Activated T-cell treated with anti-CD3 and anti-CD28 coated beads, Interleukin-2, amount 50 U/mL, for 24 hours (primary cell): Measurements from ENCODE around the gene ADGRA1.

ENCODE experiments used
- DNase-seq: peaks from one replicate; pipeline ENCODE4 v3.0.0-alpha.2; 2020
- H3K27ac Mint-ChIP-seq: 2 replicates; pipeline ENCODE4 v1.8.0; 2020; ENCODE audit warnings: mild to moderate bottlenecking, mixed read lengths
- H3K27me3 Mint-ChIP-seq: 2 replicates; pipeline ENCODE4 v1.8.0; 2020; ENCODE audit warnings: mixed read lengths
- H3K36me3 Mint-ChIP-seq: 2 replicates; pipeline ENCODE4 v1.8.0; 2020; ENCODE audit warnings: low read depth, mixed read lengths
- H3K4me1 Mint-ChIP-seq: 2 replicates; pipeline ENCODE4 v1.8.0; 2020; ENCODE audit warnings: low read depth, mixed read lengths
- H3K4me3 Mint-ChIP-seq: 2 replicates; pipeline ENCODE4 v1.8.0; 2020; ENCODE audit warnings: mild to moderate bottlenecking, moderate library complexity, mixed read lengths
- H3K9me3 Mint-ChIP-seq: 2 replicates; pipeline ENCODE4 v1.8.0; 2020; ENCODE audit warnings: mixed read lengths

The ADGRA1 gene, protein sequence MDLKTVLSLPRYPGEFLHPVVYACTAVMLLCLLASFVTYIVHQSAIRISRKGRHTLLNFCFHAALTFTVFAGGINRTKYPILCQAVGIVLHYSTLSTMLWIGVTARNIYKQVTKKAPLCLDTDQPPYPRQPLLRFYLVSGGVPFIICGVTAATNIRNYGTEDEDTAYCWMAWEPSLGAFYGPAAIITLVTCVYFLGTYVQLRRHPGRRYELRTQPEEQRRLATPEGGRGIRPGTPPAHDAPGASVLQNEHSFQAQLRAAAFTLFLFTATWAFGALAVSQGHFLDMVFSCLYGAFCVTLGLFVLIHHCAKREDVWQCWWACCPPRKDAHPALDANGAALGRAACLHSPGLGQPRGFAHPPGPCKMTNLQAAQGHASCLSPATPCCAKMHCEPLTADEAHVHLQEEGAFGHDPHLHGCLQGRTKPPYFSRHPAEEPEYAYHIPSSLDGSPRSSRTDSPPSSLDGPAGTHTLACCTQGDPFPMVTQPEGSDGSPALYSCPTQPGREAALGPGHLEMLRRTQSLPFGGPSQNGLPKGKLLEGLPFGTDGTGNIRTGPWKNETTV

DNA sequence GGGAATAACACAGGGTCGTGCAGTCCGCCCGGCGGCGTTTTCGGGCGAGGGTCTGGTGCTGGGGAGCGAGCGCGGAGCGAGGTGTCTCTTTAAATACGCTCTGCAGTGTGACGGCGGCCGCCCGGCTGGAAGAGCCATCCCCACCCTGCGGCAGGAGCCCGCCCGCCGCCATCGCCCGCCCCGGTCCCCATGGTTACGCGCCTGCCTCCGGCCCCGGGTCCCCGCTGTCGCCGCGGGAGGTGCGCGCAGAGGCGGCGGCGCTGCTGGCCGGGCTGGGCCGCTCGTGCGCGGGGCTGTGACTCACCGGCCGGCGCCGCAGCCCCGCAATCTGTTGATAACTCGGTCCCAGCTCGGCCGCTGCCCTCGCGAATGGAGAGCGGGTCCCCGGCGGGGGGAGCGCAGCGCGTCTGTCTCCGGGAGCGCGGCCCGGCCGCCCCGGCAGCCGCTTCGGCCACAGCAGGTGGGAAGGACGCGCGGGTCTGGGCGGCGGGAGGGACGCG is at the start of gene ADGRA1:
Gene ADGRA1 (plus strand): TSS at position 246 of the 500 bp plus-strand sequence. CDS start 986 bp downstream, outside the sequence.
- Mint-ChIP-seq H3K36me3 (no peaks in the 10 kb centered on the region), H3K4me3 (no peak within 1 kb of the TSS), H3K4me1 (peaks cover 3% of the 10 kb centered on the region), H3K27ac (no peak within 1 kb of the TSS), H3K27me3 (peaks cover 52% of the 10 kb centered on the region), H3K9me3 (no peaks in the 10 kb centered on the region)
- no peak for DNase-seq

DNA sequence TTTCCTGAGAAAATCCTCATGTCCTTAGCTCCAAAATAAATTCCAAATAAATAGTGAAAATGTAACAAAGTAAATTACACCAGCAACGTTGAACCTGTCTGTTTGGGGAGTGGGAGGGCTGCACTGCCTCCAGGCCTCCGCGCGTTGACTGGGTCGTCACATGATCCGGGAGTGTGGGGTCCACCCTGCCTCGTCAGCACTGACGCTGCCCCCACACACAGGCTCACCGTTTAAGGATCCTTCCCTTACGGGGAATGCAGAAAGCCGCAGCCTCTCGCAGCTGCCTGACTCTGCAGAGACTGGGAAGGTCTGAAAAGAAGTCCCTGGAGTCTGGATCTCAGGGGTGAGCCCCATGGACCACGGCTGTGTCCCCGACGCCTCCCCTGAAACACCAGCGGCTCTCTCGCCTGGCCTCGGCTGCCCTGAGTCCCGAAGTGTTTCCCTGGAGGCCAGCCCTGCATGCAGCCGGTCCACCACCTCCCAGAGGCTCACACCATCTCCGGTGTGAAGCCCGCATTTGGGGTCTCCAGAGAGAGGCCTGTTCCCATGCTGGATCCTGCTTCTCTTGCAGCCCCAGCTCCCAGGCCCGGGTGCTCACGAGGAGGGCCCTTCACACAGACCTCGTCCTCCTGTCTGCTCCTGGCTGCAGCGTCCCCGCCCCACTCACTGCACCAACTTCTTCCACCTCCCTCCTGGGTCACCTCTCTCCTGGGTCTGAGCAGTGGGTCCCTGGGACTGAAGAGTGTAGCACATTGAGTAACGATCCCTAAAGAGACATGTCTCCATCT is 49.5 kb upstream of the ADGRA1 start:
- no peak overlapping the region for H3K27ac Mint-ChIP-seq
- H3K27me3 Mint-ChIP-seq: peaks cover 7% of the 10 kb centered on the region
- no peak for DNase-seq
- no peaks in the 10 kb centered on the region for H3K36me3 Mint-ChIP-seq
- no peak overlapping the region for H3K4me3 Mint-ChIP-seq
- H3K4me1 Mint-ChIP-seq: no peaks in the 10 kb centered on the region
- no peaks in the 10 kb centered on the region for H3K9me3 Mint-ChIP-seq

DNA sequence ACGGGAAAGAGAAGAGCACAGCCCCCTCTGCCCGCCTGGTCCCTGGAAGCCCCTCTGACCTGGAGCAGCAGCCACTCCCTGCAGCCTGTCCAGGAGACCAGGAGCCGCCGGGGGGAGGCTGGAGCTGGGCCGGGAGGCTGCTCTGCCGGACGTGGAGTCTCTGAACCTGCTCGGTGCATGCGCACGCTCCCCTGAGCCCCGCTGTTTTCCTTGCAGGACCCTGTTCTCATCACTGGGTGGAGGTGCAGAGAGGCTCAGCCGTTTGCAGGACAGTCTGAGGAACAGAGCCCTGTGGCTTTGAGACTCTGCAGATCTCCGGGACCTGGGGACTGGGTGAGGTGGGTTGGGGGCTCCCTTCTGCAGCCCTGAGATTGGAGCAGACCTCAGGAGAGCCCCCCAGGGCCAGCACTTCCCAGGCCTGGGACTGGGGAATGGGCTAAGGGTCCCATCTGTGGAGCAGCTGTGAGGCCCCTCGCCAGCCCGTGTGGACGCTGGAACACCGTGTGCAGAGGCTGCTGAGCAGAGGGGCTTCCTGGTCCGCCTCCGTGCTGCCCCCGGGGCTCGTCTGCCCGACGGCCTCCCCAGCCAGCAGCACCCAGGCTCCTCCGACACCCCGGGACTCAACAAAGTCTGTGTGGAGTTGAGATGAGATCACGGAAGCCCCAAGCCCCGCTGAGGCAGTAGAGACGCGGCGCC is 48.5 kb upstream of the ADGRA1 start:
- H3K9me3 Mint-ChIP-seq: no peaks in the 10 kb centered on the region
- no peak overlapping the region for H3K27ac Mint-ChIP-seq
- peaks cover 5% of the 10 kb centered on the region for H3K27me3 Mint-ChIP-seq
- H3K36me3 Mint-ChIP-seq: no peaks in the 10 kb centered on the region
- no peak for DNase-seq
- H3K4me1 Mint-ChIP-seq: no peaks in the 10 kb centered on the region
- H3K4me3 Mint-ChIP-seq: no peak overlapping the region

DNA sequence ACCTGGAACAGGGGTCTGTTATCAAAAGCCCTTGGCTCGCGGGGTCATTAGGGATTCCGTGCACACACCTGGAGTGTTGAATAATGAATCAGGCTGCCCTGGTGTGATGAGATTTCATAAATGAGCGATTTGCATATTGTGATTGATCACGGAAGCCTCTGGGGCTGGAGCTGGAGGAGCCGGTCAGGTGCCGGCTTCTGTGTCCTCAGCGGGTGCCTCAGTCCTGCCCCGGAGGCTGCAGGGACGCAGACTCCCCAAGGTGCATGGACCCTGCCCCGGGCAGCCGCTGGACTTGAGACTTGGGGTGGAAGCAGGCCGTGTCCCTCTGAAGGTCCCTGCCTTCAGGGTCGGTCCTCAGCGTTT is 47.9 kb upstream of the ADGRA1 start:
- H3K27me3 Mint-ChIP-seq: peaks cover 5% of the 10 kb centered on the region
- H3K27ac Mint-ChIP-seq: no peak overlapping the region
- no peak overlapping the region for H3K4me3 Mint-ChIP-seq
- no peaks in the 10 kb centered on the region for H3K36me3 Mint-ChIP-seq
- no peaks in the 10 kb centered on the region for H3K9me3 Mint-ChIP-seq
- DNase-seq: no peak
- no peaks in the 10 kb centered on the region for H3K4me1 Mint-ChIP-seq

DNA sequence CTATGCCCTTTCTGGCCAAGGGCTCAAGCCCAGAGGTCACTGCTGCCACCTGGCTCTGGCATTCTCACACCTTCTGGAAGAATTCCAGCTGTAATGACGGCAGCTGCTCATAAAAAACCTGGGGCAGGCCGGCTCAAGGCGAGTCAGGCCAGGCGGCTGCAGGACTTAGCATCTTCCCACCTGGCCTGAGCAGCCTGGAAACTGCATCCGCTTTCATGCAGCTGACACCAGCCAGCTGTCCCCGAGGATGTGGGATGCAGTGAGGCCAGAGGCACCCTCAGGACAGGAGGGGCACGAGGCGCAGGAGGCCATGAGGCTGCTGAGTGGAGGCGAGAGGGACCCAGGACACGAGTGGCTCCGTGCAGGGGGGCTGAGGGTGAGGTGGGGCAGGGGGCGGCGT is 47.5 kb upstream of the ADGRA1 start:
- H3K36me3 Mint-ChIP-seq: no peaks in the 10 kb centered on the region
- no peaks in the 10 kb centered on the region for H3K9me3 Mint-ChIP-seq
- H3K27ac Mint-ChIP-seq: no peak overlapping the region
- no peak overlapping the region for H3K4me3 Mint-ChIP-seq
- DNase-seq: no peak
- H3K4me1 Mint-ChIP-seq: no peaks in the 10 kb centered on the region
- H3K27me3 Mint-ChIP-seq: peaks cover 5% of the 10 kb centered on the region

DNA sequence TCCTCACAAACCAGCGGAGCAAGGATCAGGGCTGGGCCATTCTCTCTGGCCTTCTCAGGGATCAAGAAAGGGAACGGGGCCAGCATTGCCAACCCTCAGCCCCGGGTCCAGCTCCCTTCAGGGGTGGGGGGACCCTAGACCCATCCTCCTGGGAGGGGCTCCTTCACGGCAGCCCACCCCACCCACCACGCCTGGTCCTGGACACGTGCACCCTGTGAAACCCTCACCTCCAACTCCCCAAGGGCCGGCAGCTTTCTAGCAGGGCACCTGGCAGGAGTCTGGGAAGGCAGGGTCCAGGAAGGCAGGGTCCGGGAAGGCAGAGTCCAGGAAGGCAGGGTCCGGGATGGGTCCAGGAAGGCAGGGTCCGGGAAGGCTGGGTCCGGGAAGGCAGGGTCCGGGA is 46.6 kb upstream of the ADGRA1 start:
- H3K36me3 Mint-ChIP-seq: no peaks in the 10 kb centered on the region
- H3K4me1 Mint-ChIP-seq: no peaks in the 10 kb centered on the region
- no peak overlapping the region for H3K27ac Mint-ChIP-seq
- peaks cover 5% of the 10 kb centered on the region for H3K27me3 Mint-ChIP-seq
- no peaks in the 10 kb centered on the region for H3K9me3 Mint-ChIP-seq
- no peak for DNase-seq
- no peak overlapping the region for H3K4me3 Mint-ChIP-seq

DNA sequence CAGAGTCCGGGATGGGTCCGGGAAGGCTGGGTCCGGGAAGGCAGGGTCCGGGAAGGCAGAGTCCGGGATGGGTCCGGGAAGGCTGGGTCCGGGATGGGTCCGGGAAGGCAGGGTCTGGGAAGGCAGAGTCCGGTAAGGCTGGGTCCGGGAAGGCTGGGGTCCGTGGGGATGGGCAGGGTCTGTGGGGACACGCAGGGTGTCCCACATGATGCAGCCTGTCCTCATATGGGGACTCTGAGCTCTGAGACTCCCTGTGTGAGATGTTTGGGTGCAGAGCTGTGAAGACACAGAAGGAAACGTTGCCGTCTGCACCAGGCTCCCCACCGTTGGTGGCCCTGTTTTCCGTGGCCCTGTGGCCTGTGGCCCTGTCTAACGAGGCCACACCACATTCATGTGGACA is 45.7 kb upstream of the ADGRA1 start:
- Mint-ChIP-seq H3K27me3 (peaks cover 5% of the 10 kb centered on the region), H3K4me3 (no peak overlapping the region), H3K9me3 (no peaks in the 10 kb centered on the region), H3K27ac (no peak overlapping the region), H3K4me1 (no peaks in the 10 kb centered on the region), H3K36me3 (no peaks in the 10 kb centered on the region)
- DNase-seq: no peak

DNA sequence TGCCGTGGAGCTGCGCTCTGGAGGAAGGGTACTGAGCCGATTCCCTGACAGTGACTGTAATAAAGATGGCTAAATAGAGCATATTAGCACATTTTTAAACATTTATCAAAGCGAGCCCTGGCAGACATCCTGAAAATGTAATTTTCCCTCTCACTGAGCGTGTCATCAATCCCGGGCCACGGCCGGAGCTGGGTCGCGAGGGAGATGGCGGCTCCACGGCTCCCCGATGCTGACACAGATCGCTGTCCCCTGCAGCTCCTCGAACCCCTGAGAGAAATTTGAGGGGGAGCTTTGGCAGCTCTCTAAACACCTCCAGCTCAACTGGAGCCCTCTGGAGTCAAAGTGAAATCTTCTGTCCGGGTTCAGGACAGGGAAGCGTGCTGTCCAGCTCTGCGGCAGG is 44.9 kb upstream of the ADGRA1 start:
- H3K4me1 Mint-ChIP-seq: no peaks in the 10 kb centered on the region
- H3K4me3 Mint-ChIP-seq: no peak overlapping the region
- H3K27me3 Mint-ChIP-seq: peaks cover 5% of the 10 kb centered on the region
- H3K9me3 Mint-ChIP-seq: no peaks in the 10 kb centered on the region
- no peaks in the 10 kb centered on the region for H3K36me3 Mint-ChIP-seq
- H3K27ac Mint-ChIP-seq: no peak overlapping the region
- DNase-seq: no peak

DNA sequence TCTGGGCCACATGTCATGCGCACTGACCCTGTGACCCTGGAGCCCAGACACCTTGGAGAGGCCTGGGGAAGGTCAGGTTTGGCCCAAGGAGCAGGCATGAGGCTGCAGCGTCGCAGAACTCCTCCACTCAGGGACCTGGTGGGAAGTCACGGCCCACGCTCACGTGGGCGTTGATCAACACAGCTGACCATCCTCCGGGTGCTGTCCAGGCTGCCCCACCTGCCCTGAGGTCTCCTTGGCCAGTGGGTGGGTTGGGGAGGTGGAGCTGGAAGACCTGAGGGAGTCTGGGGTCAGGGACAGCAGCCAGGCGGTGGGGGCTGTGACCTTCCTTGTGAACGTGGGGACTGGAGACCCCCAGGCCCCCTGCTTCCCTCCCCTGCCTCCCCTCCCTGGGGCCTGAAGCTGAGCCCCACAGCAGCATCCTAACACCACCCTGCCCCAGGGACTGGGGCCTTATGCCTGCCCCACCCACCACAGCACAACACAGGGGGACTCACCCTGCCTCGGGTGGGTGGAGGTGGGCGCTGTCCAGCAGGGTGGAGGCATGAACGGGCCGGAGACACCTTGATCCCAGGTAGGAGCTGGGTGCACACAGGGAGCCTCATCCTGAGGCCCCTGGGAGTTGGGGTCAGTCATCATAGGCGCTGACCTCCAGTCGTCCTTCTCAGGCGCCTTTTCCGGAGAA is 44.0 kb upstream of the ADGRA1 start:
- no peaks in the 10 kb centered on the region for H3K4me1 Mint-ChIP-seq
- no peak overlapping the region for H3K4me3 Mint-ChIP-seq

DNA sequence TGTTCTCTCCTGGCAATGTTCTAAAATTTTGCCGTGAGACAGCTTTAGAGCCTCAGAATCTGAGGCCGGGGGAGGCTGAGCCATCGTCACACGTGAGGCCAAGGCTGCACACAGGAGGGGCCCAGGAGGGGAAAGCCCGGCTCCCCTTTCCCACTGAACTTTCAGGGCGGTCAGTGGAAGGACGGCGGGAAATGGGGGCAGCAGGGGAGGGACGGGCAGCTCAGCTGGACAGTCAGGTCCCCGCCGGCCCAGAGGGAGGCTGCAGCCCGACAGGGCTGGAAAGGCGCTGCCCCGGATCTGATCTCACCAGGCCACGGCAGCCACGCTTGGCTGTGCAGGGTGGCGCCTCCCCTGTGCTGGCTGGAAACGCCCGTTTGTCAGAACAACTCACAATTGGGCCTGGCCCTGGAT is 43.3 kb upstream of the ADGRA1 start:
- no peaks in the 10 kb centered on the region for H3K4me1 Mint-ChIP-seq
- no peak overlapping the region for H3K27ac Mint-ChIP-seq
- no peaks in the 10 kb centered on the region for H3K36me3 Mint-ChIP-seq
- no peaks in the 10 kb centered on the region for H3K9me3 Mint-ChIP-seq
- H3K27me3 Mint-ChIP-seq: peaks cover 9% of the 10 kb centered on the region
- no peak for DNase-seq
- H3K4me3 Mint-ChIP-seq: no peak overlapping the region

More for the DNA sequence above, 44.0 kb upstream of the ADGRA1 start:
- no peak overlapping the region for H3K27ac Mint-ChIP-seq
- H3K27me3 Mint-ChIP-seq: peaks cover 8% of the 10 kb centered on the region
- no peaks in the 10 kb centered on the region for H3K36me3 Mint-ChIP-seq
- no peaks in the 10 kb centered on the region for H3K9me3 Mint-ChIP-seq
- DNase-seq: no peak

DNA sequence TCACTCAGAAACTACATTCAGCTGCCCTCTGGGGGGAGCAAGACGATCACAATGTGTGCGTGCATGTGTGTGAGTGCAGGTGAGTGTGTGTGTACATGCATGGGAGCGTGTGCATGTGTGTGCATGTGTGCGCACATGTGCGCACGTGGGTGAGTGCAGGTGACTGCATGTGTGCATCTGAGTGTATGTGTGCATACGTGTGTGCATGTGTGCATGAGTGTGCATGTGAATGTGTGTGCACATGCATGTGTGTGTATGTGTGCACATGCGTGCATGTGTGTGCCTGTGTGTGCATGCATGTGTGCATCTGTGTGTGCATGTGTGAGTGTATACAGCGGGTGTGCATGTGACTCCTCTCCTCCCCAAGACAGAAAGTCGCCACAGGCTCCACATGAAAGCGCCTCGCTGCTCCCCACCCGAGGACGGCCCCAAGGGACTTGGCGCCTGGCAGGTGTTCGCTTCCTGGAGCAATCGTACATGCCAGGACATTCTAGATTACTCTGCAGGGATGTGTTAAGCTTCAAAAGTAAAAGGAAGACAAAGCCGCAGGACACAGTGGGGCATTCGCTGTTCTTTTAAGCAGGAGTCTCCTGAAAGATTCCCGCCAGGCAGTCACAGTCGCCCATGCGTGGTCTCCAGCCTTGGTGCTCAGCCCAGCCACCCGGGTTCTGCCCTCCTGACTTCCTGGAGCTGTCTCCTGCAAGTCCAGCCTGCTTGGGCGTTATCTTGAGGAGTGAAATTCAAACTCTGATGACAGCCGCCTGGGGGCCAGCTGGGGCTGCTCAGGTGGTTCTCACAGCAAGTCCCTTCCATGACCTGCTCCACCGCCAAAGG is 42.0 kb upstream of the ADGRA1 start:
- DNase-seq: no peak
- Mint-ChIP-seq H3K27me3 (peaks cover 7% of the 10 kb centered on the region), H3K9me3 (no peaks in the 10 kb centered on the region), H3K27ac (no peak overlapping the region), H3K36me3 (no peaks in the 10 kb centered on the region), H3K4me3 (no peak overlapping the region), H3K4me1 (no peaks in the 10 kb centered on the region)

DNA sequence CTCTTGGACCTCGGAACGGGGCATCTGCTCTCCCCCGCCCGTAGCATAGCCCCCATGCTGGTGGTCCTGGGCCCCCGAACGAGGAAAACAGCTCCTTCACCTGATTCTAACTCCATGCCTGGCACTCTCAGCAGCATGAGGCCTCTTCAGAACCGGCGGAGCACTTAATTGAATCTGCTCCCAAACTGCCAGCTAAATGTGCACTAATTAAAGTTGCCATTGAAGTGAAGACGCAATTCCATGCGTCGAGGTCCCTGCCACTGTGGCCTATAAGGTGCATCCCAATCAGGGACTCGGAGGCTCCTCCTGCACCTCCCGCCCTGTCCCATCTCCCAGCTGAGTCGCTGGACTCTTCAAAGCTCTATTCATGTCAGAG is 41.3 kb upstream of the ADGRA1 start:
- no peaks in the 10 kb centered on the region for H3K9me3 Mint-ChIP-seq

DNA sequence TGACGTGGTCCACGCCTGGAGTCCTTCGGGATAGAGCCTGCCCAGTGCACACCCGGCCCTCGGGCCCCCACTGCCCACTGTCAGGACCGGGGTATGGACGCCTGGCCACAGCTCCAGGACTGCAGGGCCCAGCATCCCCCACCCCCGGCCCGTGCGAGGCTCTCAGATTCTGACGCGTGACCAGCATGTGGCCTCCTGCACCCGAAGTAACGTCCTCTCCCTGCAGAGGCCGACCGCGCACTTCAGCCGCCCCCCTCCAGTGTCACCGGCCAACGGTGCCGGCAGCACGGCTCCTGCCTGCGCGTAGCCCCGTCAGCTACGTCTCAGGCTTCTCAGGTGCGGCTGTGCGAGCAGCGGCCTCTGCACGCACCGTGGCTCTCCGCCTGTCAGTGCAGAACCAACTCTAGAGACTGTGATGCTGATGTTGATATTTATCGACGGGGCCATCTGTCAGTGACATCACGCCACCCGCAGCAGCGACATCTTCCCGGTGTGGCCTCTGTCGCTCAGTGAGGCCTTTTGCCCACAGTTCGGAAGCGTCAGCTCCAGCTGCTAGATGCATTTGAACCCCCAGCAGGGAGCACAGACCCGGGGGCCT is 40.1 kb upstream of the ADGRA1 start:
- Mint-ChIP-seq H3K36me3 (no peaks in the 10 kb centered on the region), H3K27ac (no peak overlapping the region), H3K4me3 (no peak overlapping the region), H3K27me3 (peaks cover 5% of the 10 kb centered on the region), H3K4me1 (no peaks in the 10 kb centered on the region), H3K9me3 (no peaks in the 10 kb centered on the region)
- DNase-seq: no peak

More for the DNA sequence above, 41.3 kb upstream of the ADGRA1 start:
- Mint-ChIP-seq H3K4me3 (no peak overlapping the region), H3K27ac (no peak overlapping the region), H3K36me3 (no peaks in the 10 kb centered on the region), H3K4me1 (no peaks in the 10 kb centered on the region), H3K27me3 (peaks cover 5% of the 10 kb centered on the region)
- DNase-seq: no peak
